Keratinocyte (primary cell): ENCODE measurements around the gene KBTBD7.

Source experiments
- CTCF ChIP-seq, 3 experiments: IDR thresholded peaks in 1 of 3; conservative IDR thresholded peaks in 1 of 3; optimal IDR thresholded peaks in 1 of 3; 2 replicates in 2 of 3; 3 replicates in 1 of 3; pipeline versions ENCODE3 to v1.5.1; 2011; ENCODE audit warnings: low read length in 3 of 3, mild to moderate bottlenecking in 3 of 3, moderate library complexity in 2 of 3, control low read depth in 1 of 3, inconsistent platforms in 1 of 3; ENCODE audit not compliant: insufficient read depth in 2 of 3; ENCODE audit errors: extremely low read depth in 1 of 3
- EZH2 ChIP-seq: IDR thresholded peaks from one replicate; pipeline ENCODE4 v1.6.1; 2012; ENCODE audit warnings: inconsistent platforms, mild to moderate bottlenecking, low read length, moderate library complexity

- TF ChIP-seq EZH2, result no peak
- no peak for TF ChIP-seq CTCF (optimal IDR thresholded peaks at IDR 0.05 in 1 of 3, IDR thresholded peaks at IDR 0.05 in 1 of 3, conservative IDR thresholded peaks at IDR 0.05 in 1 of 3; ENCODE audit: extremely low read depth in 1 of 3, insufficient read depth in 2 of 3, low read length in 3 of 3)
Observed at GRCh38 chr13:41236369-41236768, 42.0 kb upstream of the KBTBD7 start.
